ENCODE data around the gene WDR18.

- TF ChIP-seq, protein P1, sequence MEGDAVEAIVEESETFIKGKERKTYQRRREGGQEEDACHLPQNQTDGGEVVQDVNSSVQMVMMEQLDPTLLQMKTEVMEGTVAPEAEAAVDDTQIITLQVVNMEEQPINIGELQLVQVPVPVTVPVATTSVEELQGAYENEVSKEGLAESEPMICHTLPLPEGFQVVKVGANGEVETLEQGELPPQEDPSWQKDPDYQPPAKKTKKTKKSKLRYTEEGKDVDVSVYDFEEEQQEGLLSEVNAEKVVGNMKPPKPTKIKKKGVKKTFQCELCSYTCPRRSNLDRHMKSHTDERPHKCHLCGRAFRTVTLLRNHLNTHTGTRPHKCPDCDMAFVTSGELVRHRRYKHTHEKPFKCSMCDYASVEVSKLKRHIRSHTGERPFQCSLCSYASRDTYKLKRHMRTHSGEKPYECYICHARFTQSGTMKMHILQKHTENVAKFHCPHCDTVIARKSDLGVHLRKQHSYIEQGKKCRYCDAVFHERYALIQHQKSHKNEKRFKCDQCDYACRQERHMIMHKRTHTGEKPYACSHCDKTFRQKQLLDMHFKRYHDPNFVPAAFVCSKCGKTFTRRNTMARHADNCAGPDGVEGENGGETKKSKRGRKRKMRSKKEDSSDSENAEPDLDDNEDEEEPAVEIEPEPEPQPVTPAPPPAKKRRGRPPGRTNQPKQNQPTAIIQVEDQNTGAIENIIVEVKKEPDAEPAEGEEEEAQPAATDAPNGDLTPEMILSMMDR (IDR thresholded peaks at IDR 0.05) = no peak
- no peak for TF ChIP-seq EP300 (IDR thresholded peaks at IDR 0.05)
These were observed 31.1 kb downstream of the WDR18 start for GRCh38 chr19:1015061-1015781.
